ENCODE data around the gene PPFIA4.

PPFIA4 gene

GRCh38 chr1:203082571-203083462 is 56.5 kb downstream of the PPFIA4 start:
- DNase-seq (ENCODE audit: low read depth in 2 of 2): no peak

- DNase-seq (ENCODE audit: low read depth in 2 of 2): no peak
Observed at GRCh38 chr1:203083463-203083921, 57.2 kb downstream of the PPFIA4 start.

- no peak for DNase-seq (ENCODE audit: low read depth in 2 of 2)
Observed at GRCh38 chr1:203084588-203085527, 58.6 kb downstream of the PPFIA4 start.

- DNase-seq (ENCODE audit: low read depth in 2 of 2): no peak
Observed at GRCh38 chr1:203085528-203086406, 59.5 kb downstream of the PPFIA4 start, which contains the start of gene MYOG. MYOG (minus strand) TSS chr1:203086012; CDS start chr1:203085961, 51 bp downstream.

GRCh38 chr1:203086992-203087763 is 60.9 kb downstream of the PPFIA4 start:
- DNase-seq (ENCODE audit: low read depth in 2 of 2): no peak

GRCh38 chr1:203088441-203088840 is 62.1 kb downstream of the PPFIA4 start:
- DNase-seq (ENCODE audit: low read depth in 2 of 2): no peak

- DNase-seq (ENCODE audit: low read depth in 2 of 2): no peak
Observed at GRCh38 chr1:203089001-203089650, 62.8 kb downstream of the PPFIA4 start.

GRCh38 chr1:203089651-203090045 is 63.4 kb downstream of the PPFIA4 start:
- DNase-seq (ENCODE audit: low read depth in 2 of 2): no peak

- no peak for DNase-seq (ENCODE audit: low read depth in 2 of 2)
Observed at GRCh38 chr1:203090421-203091198, 64.3 kb downstream of the PPFIA4 start.

- DNase-seq (ENCODE audit: low read depth in 2 of 2): no peak
Observed at GRCh38 chr1:203091199-203091477, 64.8 kb downstream of the PPFIA4 start.

- no peak for DNase-seq (ENCODE audit: low read depth in 2 of 2)
Observed at GRCh38 chr1:203091761-203092330, 65.6 kb downstream of the PPFIA4 start.

GRCh38 chr1:203093754-203094410 is 67.6 kb downstream of the PPFIA4 start:
- DNase-seq (ENCODE audit: low read depth in 2 of 2): no peak

GRCh38 chr1:203095061-203095690 is 68.9 kb downstream of the PPFIA4 start:
- DNase-seq (ENCODE audit: low read depth in 2 of 2): no peak

- DNase-seq (ENCODE audit: low read depth in 2 of 2): no peak
Observed at GRCh38 chr1:203096566-203096965, 70.3 kb downstream of the PPFIA4 start.

- DNase-seq (ENCODE audit: low read depth in 2 of 2): no peak
Observed at GRCh38 chr1:203097001-203097400, 70.7 kb downstream of the PPFIA4 start.

GRCh38 chr1:203098445-203098844 is 72.2 kb downstream of the PPFIA4 start:
- no peak for DNase-seq (ENCODE audit: low read depth in 2 of 2)

- no peak for DNase-seq (ENCODE audit: low read depth in 2 of 2)
Observed at GRCh38 chr1:203098914-203099520, 72.7 kb downstream of the PPFIA4 start.
